Heart right ventricle (tissue), 16 donors: ENCODE results near the gene ZNF205. TPM values are rescaled to one million over a fixed set of nuclear protein-coding genes. Genes with fewer than 3 reads are reported as not detected.

Source experiments
- ATAC-seq, 8 donors: fragments of 200-7000 bp; cut with Tn5 transposase; one replicate each; pipeline ENCODE4 v1.9.1; 2020; ENCODE audit warnings: mild to moderate bottlenecking in 8 of 8, moderate library complexity in 8 of 8, moderate number of reproducible peaks in 1 of 8
- DNase-seq, 2 donors: peaks; one replicate each; pipeline ENCODE4 v3.0.0-alpha.2; 2020
- H3K27ac ChIP-seq, 10 donors: fragments of 200-600 bp; sonication (generic) in 2 of 10; one replicate each; pipeline versions ENCODE4 v1.5.0 to v1.8.0; 2020 to 2022; ENCODE audit warnings: mild to moderate bottlenecking in 3 of 10
- H3K27me3 ChIP-seq, 7 donors: fragments of 200-600 bp; one replicate each; pipeline ENCODE4 v1.8.0; 2021 to 2022; ENCODE audit warnings: mild to moderate bottlenecking in 2 of 7
- H3K36me3 ChIP-seq, 9 donors: fragments of 200-600 bp; sonication (generic) in 1 of 9; one replicate each; pipeline versions ENCODE4 v1.5.0 to v1.8.0; 2020 to 2022; ENCODE audit warnings: mild to moderate bottlenecking in 2 of 9
- H3K4me1 ChIP-seq, 9 donors: fragments of 200-600 bp; sonication (generic) in 1 of 9; one replicate each; pipeline versions ENCODE4 v1.5.0 to v1.8.0; 2020 to 2022; ENCODE audit warnings: mild to moderate bottlenecking in 4 of 9
- H3K4me3 ChIP-seq, 10 donors: fragments of 200-600 bp; sonication (generic) in 2 of 10; one replicate each; pipeline versions ENCODE4 v1.5.0 to v1.8.0; 2020 to 2022; ENCODE audit warnings: mild to moderate bottlenecking in 7 of 10, moderate library complexity in 2 of 10
- H3K9me3 ChIP-seq, 11 donors: fragments of 200-600 bp in 10 of 11; sonication (generic) in 2 of 11; one replicate each; pipeline versions ENCODE4 v1.5.0 to v1.8.0; 2013 to 2022; ENCODE audit warnings: mild to moderate bottlenecking in 2 of 11, control low read depth in 1 of 11, moderate library complexity in 1 of 11
- CTCF ChIP-seq, 9 donors: fragments of 200-600 bp; sonication (generic) in 2 of 9; IDR thresholded peaks; one replicate each; pipeline versions ENCODE4 v1.5.0 to v1.8.0; 2021 to 2022; ENCODE audit warnings: antibody characterized with exemption in 9 of 9, mild to moderate bottlenecking in 5 of 9, moderate library complexity in 1 of 9
- WGBS, 2 donors: extraction: QIAGEN DNeasy Blood & Tissue Kit; methylation state at CpG; one replicate each; pipeline ENCODE4 v1.1.7; 2013; ENCODE audit warnings: inconsistent platforms in 1 of 2; 5-methylcytosine and 5-hydroxymethylcytosine counted together
- intact Hi-C, 10 donors: fragments of 100-400 bp; cut with DNase I; formaldehyde crosslinking; loops; one replicate each; pipeline versions ENCODE4 v1.11.1 to v1.14.2; 2022
- polyA plus RNA-seq, 2 donors: library from polyadenylated mRNA; stranded (reverse); fragments of 200-250 nt; gene quantifications; one replicate each; pipeline ENCODE4 v1.2.3, GENCODE V29; 2013
- total RNA-seq, 10 donors: library from RNA; stranded (reverse); fragmentation: NEBNext Ultra II Directional in 3 of 10; extraction: Animal tissue kit (Norgen Biotek cat#: 25700) in 3 of 10; gene quantifications; one replicate each; pipeline versions ENCODE4 v1.2.1 to v1.2.4, GENCODE V29; 2021 to 2023
- donor health status: Arrhythmogenic right ventricular cardiomyopathy.
- donor health status: ischemic (EF 13 %, LVEDD 7.1; RV severe dilation, severe dysfunction).
- donor health status: healthy with polysubstance abuse.
- donor health status: DM: no; HTN: yes; CAD: no.
- donor health status: DM: no; HTN: no; CAD: no.
- donor health status: ischemic (EF 25% LVEDD 6.9; RV normal size, moderate dysfunction).
- donor health status: ischemic (EF 25% LVEDD 5.7; RV mildly dilated, moderate dysfunction).
- donor health status: healthy.
- donor health status: DM: yes; HTN: yes; CAD: no.
- donor health status: Ischemic cardiomyopathy.
- donor health status: ischemic (EF 35%, LVEDD 5.7; RV mildly dilated, moderate dysfunction).
- donor health status: nonischemic (EF 11% LVEDD 7.7; RV severe dilation, severe dysfunction).
- donor health status: DM: yes; HTN: yes; CAD: no.
- donor health status: PGD.
- donor health status: ischemic (EF 29% LVEDD 5.4; RV normal size, mild dysfunction).
- donor health status: nonischemic (EF 23%, LVEDD 6.1; RV moderate dilation, normal function).

The ZNF205 gene
- total and polyA plus RNA-seq, 12 donors = 5.8 to 26.9 (median 8.0) TPM

GRCh38 chr16:3089717-3090592 is 22.4 kb upstream of the ZNF205 start:
- Histone ChIP-seq H3K4me3 (no peak overlapping the region), H3K27me3 (peaks cover 0 to 10% (median 4%) of the 10 kb centered on the region in 7 donors), H3K4me1 (peaks cover 0 to 42% (median 35%) of the 10 kb centered on the region in 9 donors), H3K9me3 (no peaks in the 10 kb centered on the region), H3K36me3 (no peaks in the 10 kb centered on the region), H3K27ac (no peak overlapping the region)
- ATAC-seq (no peak), DNase-seq (no peak)
- WGBS, 2 donors = 97 to 98% methylated on average over 81 of the region's 81 CpGs
- no peak for TF ChIP-seq CTCF (IDR thresholded peaks at IDR 0.05)
- intact Hi-C loops = loop anchor here in 1 of 10 donors (10.0 kb wide), 1 partner anchor 75 kb away; no protein-coding TSS in a partner anchor

GRCh38 chr16:3091551-3091950 is 20.8 kb upstream of the ZNF205 start:
- H3K9me3 ChIP-seq = no peaks in the 10 kb centered on the region
- no peak overlapping the region for H3K27ac ChIP-seq
- H3K4me1 ChIP-seq = peaks cover 0 to 42% (median 22%) of the 10 kb centered on the region in 9 donors
- DNase-seq (no peak), ATAC-seq (no peak)
- no peak for TF ChIP-seq CTCF (IDR thresholded peaks at IDR 0.05)
- 84 to 86% methylated on average over 8 of the region's 8 CpGs for WGBS, 2 donors
- intact Hi-C loops = loop anchor here in 1 of 10 donors (10.0 kb wide), 1 partner anchor 73 kb away; no protein-coding TSS in a partner anchor
- no peak overlapping the region for H3K4me3 ChIP-seq
- H3K27me3 ChIP-seq = peaks cover 0 to 10% (median 4%) of the 10 kb centered on the region in 7 donors
- H3K36me3 ChIP-seq = no peaks in the 10 kb centered on the region

GRCh38 chr16:3092501-3092941 is 19.9 kb upstream of the ZNF205 start:
- Histone ChIP-seq H3K36me3 (no peaks in the 10 kb centered on the region), H3K9me3 (no peaks in the 10 kb centered on the region), H3K27me3 (peaks cover 0 to 10% (median 4%) of the 10 kb centered on the region in 7 donors), H3K4me1 (peaks cover 0 to 33% (median 12%) of the 10 kb centered on the region in 9 donors), H3K27ac (no peak overlapping the region), H3K4me3 (no peak overlapping the region)
- intact Hi-C loops = loop anchor here in 1 of 10 donors (10.0 kb wide), 1 partner anchor 72 kb away; no protein-coding TSS in a partner anchor
- 57 to 62% methylated on average over 20 of the region's 20 CpGs for WGBS, 2 donors
- DNase-seq (no peak), ATAC-seq (no peak)
- TF ChIP-seq CTCF (IDR thresholded peaks at IDR 0.05) = no peak

GRCh38 chr16:3094289-3095027 is 17.9 kb upstream of the ZNF205 start:
- Histone ChIP-seq H3K36me3 (no peaks in the 10 kb centered on the region), H3K4me1 (peaks cover 0 to 21% (median 3%) of the 10 kb centered on the region in 9 donors), H3K27ac (no peak overlapping the region), H3K9me3 (no peaks in the 10 kb centered on the region), H3K4me3 (no peak overlapping the region), H3K27me3 (peaks cover 0 to 10% (median 6%) of the 10 kb centered on the region in 7 donors)
- TF ChIP-seq CTCF (IDR thresholded peaks at IDR 0.05) = peak; percentile 19 to 68 (median 49)
- DNase-seq (no peak), ATAC-seq (no peak)
- intact Hi-C loops = loop anchor here in 4 of 10 donors (2.0 to 10.0 kb wide), 4 partner anchors 32 to 70 kb away; no protein-coding TSS in a partner anchor
- WGBS, 2 donors = 86 to 90% methylated on average over 22 of the region's 22 CpGs
